ENCODE data around the gene SLC2A9. TPM values are rescaled to one million over a fixed set of nuclear protein-coding genes. Genes with fewer than 3 reads are reported as not detected.

Gene SLC2A9
- total RNA-seq, 1 experiment from 2014 or later, result 1.8 TPM

DNA sequence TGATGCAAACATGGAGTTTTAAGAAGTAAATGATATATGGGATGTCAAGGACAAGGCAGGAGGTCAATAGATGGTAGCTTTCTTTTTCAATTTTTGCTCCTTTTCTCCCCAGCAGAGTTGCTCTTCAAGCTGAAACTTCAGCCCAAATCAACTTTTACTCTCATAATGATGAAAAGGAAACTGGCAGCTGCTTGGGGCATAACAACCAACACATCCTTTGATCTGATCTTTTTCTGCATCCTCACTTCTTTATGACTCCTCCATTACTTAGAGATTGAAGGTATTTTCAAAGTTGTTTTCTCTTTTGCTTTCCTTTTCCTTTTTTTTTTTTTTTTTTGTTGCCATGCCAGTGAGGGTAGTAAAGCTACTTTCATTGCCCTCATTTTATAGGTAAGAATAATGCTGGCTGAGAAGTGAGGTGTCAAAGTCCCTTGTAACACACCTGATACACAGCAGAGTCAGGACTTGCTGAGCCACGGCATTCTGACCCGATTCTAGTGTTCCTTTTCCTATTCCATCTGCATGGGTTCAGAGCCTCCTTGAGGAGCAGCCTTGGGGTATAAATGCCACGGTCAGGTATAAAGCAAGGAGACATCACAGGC lies 26.9 kb downstream of the SLC2A9 start:
- TF ChIP-seq, protein P1, sequence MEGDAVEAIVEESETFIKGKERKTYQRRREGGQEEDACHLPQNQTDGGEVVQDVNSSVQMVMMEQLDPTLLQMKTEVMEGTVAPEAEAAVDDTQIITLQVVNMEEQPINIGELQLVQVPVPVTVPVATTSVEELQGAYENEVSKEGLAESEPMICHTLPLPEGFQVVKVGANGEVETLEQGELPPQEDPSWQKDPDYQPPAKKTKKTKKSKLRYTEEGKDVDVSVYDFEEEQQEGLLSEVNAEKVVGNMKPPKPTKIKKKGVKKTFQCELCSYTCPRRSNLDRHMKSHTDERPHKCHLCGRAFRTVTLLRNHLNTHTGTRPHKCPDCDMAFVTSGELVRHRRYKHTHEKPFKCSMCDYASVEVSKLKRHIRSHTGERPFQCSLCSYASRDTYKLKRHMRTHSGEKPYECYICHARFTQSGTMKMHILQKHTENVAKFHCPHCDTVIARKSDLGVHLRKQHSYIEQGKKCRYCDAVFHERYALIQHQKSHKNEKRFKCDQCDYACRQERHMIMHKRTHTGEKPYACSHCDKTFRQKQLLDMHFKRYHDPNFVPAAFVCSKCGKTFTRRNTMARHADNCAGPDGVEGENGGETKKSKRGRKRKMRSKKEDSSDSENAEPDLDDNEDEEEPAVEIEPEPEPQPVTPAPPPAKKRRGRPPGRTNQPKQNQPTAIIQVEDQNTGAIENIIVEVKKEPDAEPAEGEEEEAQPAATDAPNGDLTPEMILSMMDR (IDR thresholded peaks at IDR 0.05; ENCODE audit: unreplicated experiment), result no peak

DNA sequence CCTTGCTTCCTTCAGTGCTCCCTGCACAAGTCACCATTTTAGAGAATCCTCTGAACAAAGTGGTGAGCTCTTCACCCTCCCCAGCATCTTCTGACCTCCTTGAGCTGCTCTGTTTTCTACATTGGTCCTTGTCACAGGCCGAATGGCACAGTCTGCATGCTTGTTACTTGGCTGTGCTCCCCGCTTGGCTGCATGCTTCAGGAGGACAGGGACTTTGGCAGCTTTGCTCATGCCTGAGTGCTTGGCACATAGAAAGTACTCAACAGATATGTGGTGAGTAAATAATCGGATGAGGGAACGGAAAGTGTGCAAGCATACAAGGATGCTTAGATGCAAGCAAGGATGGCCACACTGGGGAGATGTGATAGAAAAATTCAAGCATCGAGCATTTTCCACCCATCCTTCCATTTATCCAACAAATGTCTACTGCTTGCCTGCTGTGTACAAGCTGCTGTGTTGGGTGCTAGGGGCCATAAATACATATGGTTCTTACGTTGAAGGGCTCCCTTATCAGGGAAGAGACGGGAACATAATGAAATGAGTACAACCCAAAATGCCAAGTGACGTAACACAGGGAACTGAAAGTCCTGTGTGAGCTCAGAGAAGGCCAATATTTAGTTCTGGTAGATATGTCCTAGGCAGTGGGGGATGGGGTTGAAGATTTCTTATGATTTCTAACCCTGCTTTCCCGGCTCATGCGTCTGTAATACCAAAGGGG lies 31.2 kb downstream of the SLC2A9 start:
- H3K9me3 Mint-ChIP-seq (ENCODE audit: low read depth, unreplicated experiment), result no peaks in the 10 kb centered on the region
- DNase-seq, result no peak
- CTCF ChIA-PET, result no interaction called here
- TF ChIP-seq, protein P1 (IDR thresholded peaks at IDR 0.05; ENCODE audit: unreplicated experiment), result no peak
- intact Hi-C loops (cut with micrococcal nuclease; ENCODE audit: unreplicated experiment), result no loop called here
- H3K27me3 Mint-ChIP-seq (ENCODE audit: unreplicated experiment), result peaks cover 10% of the 10 kb centered on the region
- H3K4me1 Mint-ChIP-seq (ENCODE audit: low read depth, unreplicated experiment), result no peaks in the 10 kb centered on the region
- no peak overlapping the region for H3K27ac Mint-ChIP-seq (ENCODE audit: unreplicated experiment)
- no peak overlapping the region for H3K4me3 Mint-ChIP-seq (ENCODE audit: low read depth, unreplicated experiment)
- BruUV-seq (replicated peaks), result no TSS peak
- H3K36me3 Mint-ChIP-seq (ENCODE audit: insufficient read depth, unreplicated experiment), result no peaks in the 10 kb centered on the region

More for the DNA sequence above, 26.9 kb downstream of the SLC2A9 start:
- H3K4me1 Mint-ChIP-seq (ENCODE audit: low read depth, unreplicated experiment), result peaks cover 7% of the 10 kb centered on the region
- no peak for DNase-seq
- no peaks in the 10 kb centered on the region for H3K36me3 Mint-ChIP-seq (ENCODE audit: insufficient read depth, unreplicated experiment)
- no peak overlapping the region for H3K4me3 Mint-ChIP-seq (ENCODE audit: low read depth, unreplicated experiment)
- no TSS peak for BruUV-seq (replicated peaks)
- no peak overlapping the region for H3K27ac Mint-ChIP-seq (ENCODE audit: unreplicated experiment)
- H3K9me3 Mint-ChIP-seq (ENCODE audit: low read depth, unreplicated experiment), result no peaks in the 10 kb centered on the region
- CTCF ChIA-PET, result interaction anchor here (0.7 kb wide), 1 partner anchor 66 kb away, joined by 4 read pairs; no protein-coding TSS in a partner anchor
- H3K27me3 Mint-ChIP-seq (ENCODE audit: unreplicated experiment), result peaks cover 10% of the 10 kb centered on the region
- intact Hi-C loops (cut with micrococcal nuclease; ENCODE audit: unreplicated experiment), result no loop called here

- no peaks in the 10 kb centered on the region for H3K36me3 Mint-ChIP-seq (ENCODE audit: insufficient read depth, unreplicated experiment)
- intact Hi-C loops (cut with micrococcal nuclease; ENCODE audit: unreplicated experiment), result no loop called here
- no peak for DNase-seq
- no peaks in the 10 kb centered on the region for H3K9me3 Mint-ChIP-seq (ENCODE audit: low read depth, unreplicated experiment)
- H3K27me3 Mint-ChIP-seq (ENCODE audit: unreplicated experiment), result peaks cover 10% of the 10 kb centered on the region
- no peak overlapping the region for H3K27ac Mint-ChIP-seq (ENCODE audit: unreplicated experiment)
- no peak overlapping the region for H3K4me3 Mint-ChIP-seq (ENCODE audit: low read depth, unreplicated experiment)
- CTCF ChIA-PET, result no interaction called here
- BruUV-seq (replicated peaks), result no TSS peak
- H3K4me1 Mint-ChIP-seq (ENCODE audit: low read depth, unreplicated experiment), result no peaks in the 10 kb centered on the region
- TF ChIP-seq, protein P1 (IDR thresholded peaks at IDR 0.05; ENCODE audit: unreplicated experiment), result no peak
Observed at GRCh38 chr4:9988933-9989332, 32.4 kb downstream of the SLC2A9 start.

DNA sequence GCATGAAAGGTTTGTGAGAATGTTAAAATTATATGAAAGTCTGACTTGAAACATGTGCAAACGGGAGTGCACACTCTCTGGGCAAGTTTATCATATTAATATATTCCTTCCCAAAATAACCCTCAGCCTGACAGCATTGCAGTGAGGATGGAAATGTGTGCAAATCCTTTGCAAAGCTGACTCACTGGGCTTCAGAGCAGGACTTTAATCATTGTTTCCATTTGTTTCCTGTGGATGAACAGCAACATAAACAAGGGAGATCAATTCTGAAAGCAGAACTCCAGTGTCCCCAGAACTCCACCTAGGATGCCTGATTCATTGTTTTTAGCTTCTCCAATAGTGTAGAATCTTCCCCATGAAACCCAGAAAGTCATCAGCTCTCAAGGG lies 32.9 kb downstream of the SLC2A9 start:
- no peak for DNase-seq
- H3K27me3 Mint-ChIP-seq (ENCODE audit: unreplicated experiment), result peaks cover 10% of the 10 kb centered on the region
- H3K36me3 Mint-ChIP-seq (ENCODE audit: insufficient read depth, unreplicated experiment), result no peaks in the 10 kb centered on the region
- TF ChIP-seq, protein P1 (IDR thresholded peaks at IDR 0.05; ENCODE audit: unreplicated experiment), result no peak
- no peak overlapping the region for H3K4me3 Mint-ChIP-seq (ENCODE audit: low read depth, unreplicated experiment)
- intact Hi-C loops (cut with micrococcal nuclease; ENCODE audit: unreplicated experiment), result no loop called here
- CTCF ChIA-PET, result no interaction called here
- H3K9me3 Mint-ChIP-seq (ENCODE audit: low read depth, unreplicated experiment), result no peaks in the 10 kb centered on the region
- BruUV-seq (replicated peaks), result no TSS peak
- no peak overlapping the region for H3K27ac Mint-ChIP-seq (ENCODE audit: unreplicated experiment)
- no peaks in the 10 kb centered on the region for H3K4me1 Mint-ChIP-seq (ENCODE audit: low read depth, unreplicated experiment)

Data from Calu3 (cell line).